IPS-18a (cell line): ENCODE measurements around the gene ZNF76.
A peak's percentile ranks its signal among the peaks of the same experiment; 100 is the strongest.
"Not testable (repeated sequence)": the region's sequence is repeated elsewhere in the genome, so short reads cannot be mapped to it uniquely, and the experiment has no call there.

ENCODE experiments used
- H3K27ac ChIP-seq: one replicate; pipeline ENCODE4 v1.5.1; 2013; ENCODE audit warnings: low read length
- H3K27me3 ChIP-seq: one replicate; pipeline ENCODE4 v1.6.1; 2013; ENCODE audit warnings: mild to moderate bottlenecking, low read length; ENCODE audit not compliant: control insufficient read depth, insufficient read depth
- H3K36me3 ChIP-seq: one replicate; pipeline ENCODE4 v1.6.1; 2013; ENCODE audit warnings: low read depth, low read length; ENCODE audit not compliant: control insufficient read depth
- H3K4me1 ChIP-seq: one replicate; pipeline ENCODE4 v1.6.1; 2013; ENCODE audit warnings: low read depth, low read length; ENCODE audit not compliant: control insufficient read depth
- H3K4me3 ChIP-seq: one replicate; pipeline ENCODE4 v1.5.1; 2013; ENCODE audit warnings: low read length
- H3K9ac ChIP-seq: one replicate; pipeline ENCODE4 v1.6.1; 2013; ENCODE audit warnings: mild to moderate bottlenecking, low read length, moderate library complexity
- H3K9me3 ChIP-seq: one replicate; pipeline ENCODE4 v1.6.1; 2013; ENCODE audit warnings: low read depth, low read length; ENCODE audit not compliant: control insufficient read depth

ZNF76 gene

DNA sequence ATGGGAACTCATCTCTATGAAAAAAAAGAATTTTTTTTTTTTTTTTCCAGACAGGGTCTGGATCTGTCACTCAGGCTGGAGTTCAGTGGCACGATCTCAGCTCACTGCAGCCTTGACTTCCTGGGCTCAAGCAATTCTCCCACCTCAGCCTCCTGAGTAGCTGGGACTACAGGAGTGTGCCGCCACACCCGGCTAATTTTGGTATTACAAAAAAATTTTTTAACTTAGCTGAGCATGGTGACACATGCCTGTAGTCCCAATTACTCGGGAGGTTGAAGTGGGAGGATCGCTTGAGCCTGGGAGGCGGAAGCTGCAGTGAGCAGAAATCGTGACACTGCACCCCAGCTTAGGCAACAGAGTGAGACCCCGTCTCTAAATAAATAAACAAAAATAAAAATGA, 45.6 kb downstream of the ZNF76 start:
- H3K4me1 ChIP-seq = peaks cover 10% of the 10 kb centered on the region
- no peaks in the 10 kb centered on the region for H3K27me3 ChIP-seq

DNA sequence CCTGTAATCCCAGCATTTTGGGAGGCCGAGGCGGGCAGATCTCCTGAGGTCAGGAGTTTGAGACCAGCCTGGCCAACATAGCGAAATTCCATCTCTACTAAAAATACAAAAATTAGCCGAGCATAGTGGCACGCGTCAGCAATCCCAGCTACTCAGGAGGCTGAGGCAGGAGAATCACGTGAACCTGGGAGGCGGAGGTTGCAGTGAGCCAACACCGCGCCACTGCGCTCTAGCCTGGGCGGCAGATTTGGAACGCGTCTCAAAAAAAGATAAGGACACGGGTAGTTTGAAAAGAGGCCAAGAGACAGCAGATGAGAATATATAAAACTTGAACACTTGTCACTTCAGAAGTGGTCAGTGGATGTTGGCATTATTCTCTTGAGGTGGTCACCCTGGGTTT, 47.6 kb downstream of the ZNF76 start:
- peaks cover 10% of the 10 kb centered on the region for H3K4me1 ChIP-seq
- not testable (repeated sequence) for H3K27me3 ChIP-seq, H3K9ac ChIP-seq, H3K9me3 ChIP-seq, H3K36me3 ChIP-seq, H3K27ac ChIP-seq, H3K4me3 ChIP-seq

More for the DNA sequence above, 45.6 kb downstream of the ZNF76 start:
- Histone ChIP-seq H3K9ac (no peak overlapping the region), H3K36me3 (no peaks in the 10 kb centered on the region), H3K9me3 (no peaks in the 10 kb centered on the region), H3K4me3 (no peak overlapping the region), H3K27ac (no peak overlapping the region)

DNA sequence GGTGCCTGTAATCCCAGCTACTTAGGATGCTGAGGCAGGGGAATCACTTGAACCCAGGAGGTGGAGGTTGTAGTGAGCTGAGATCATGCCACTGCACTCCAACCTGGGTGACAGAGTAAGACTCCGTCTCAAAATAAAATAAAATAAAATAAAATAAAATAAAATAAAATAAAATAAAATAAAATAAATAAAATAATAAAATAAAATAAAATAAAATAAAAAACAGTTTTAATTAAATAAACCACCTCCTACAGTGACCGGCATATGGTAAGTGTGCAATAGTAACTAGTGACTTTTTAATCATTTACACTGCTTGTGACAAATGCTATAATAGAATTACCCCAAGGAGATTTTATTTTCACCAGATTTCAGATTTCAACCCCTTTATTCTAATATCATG, 49.0 kb downstream of the ZNF76 start:
- not testable (repeated sequence) for H3K4me3 ChIP-seq, H3K9ac ChIP-seq, H3K27me3 ChIP-seq, H3K36me3 ChIP-seq, H3K27ac ChIP-seq, H3K9me3 ChIP-seq, H3K4me1 ChIP-seq

DNA sequence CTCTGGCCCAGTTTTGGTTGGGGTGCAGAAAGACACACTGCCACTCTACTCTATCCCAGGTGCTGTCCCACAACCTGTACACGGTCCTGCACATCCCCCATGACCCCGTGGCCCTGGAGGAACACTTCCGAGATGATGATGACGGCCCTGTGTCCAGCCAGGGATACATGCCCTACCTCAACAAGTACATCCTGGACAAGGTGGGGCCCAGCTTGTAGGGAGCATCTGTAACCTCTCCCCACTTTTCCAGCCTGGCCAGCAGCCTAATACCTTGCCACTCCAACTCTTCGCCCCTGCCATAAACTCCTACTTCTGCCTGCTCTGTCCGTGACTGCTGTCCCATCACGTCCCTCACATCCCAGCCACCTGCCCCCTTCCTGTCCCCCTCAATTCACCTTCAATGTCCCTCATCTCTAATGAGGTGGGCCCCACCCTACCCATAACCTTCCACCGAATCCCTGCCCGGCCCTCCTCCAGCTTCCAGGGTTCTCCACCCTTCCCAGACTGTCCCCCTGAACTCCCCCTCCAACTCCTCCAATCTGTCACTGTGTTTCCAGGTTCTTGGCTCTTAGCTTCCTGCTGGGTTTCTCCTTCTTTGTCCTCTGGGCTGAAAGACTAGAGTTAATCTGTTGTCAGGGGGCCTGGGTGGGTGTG, 50.2 kb downstream of the ZNF76 start:
- Histone ChIP-seq H3K27me3 (no peaks in the 10 kb centered on the region), H3K4me1 (no peaks in the 10 kb centered on the region), H3K9ac (no peak overlapping the region), H3K36me3 (no peaks in the 10 kb centered on the region), H3K9me3 (no peaks in the 10 kb centered on the region), H3K4me3 (no peak overlapping the region), H3K27ac (no peak overlapping the region)

DNA sequence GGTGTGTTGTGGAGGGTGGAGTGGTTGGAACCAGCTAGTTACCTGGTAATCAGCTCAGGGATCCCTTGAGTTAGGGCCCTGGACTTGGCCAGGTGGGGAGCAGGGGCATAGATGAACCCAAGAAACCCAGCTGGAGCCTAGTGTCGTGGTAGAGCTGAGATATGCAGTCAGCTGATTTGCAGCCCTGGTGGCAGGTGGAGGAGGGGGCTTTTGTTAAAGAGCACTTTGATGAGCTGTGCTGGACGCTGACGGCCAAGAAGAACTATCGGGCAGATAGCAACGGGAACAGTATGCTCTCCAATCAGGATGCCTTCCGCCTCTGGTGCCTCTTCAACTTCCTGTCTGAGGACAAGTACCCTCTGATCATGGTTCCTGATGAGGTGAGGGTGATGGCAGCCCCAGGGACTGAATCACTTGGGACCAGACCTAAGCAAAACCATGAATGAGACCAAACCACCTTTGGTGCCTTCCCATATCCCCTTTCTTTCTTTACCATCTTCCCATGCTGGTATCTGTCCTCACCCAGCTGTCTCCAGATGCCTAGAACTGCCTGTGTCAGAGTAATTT, 50.8 kb downstream of the ZNF76 start:
- H3K4me1 ChIP-seq = no peaks in the 10 kb centered on the region
- no peaks in the 10 kb centered on the region for H3K36me3 ChIP-seq
- no peak overlapping the region for H3K27ac ChIP-seq

DNA sequence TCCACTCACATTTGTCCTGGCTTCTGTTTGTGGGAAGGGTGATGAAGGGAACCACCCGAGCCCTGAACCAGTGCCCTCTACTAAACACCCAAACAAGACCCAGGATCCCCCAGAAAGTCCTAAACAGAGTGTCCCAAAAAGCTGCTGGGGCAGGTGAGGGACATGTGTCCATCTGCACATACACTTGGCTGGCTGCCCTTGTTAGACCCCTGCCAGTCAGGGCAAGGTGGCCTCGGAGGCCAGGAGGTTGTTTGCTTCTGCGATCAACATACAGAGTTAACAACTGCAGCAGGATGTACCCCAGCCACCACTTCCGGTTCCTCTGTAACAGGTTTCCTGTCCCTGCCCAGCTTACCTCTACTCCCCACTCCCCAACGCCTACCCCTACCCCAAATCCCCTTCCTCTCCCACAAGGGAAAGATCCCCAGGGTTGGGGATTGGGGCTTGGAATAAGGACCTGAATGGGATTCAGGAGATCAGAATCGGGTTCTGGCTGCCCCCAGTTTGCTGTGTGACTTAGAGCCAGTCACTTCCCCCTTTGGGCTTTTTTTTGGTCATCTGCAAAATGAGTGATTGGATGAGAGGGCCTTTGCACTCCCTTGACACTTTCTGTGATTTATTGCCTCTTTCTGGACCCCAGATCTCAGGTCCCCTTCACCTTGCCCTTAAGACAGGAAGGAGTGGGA, 52.0 kb downstream of the ZNF76 start:
- Histone ChIP-seq H3K27ac (no peak overlapping the region), H3K36me3 (no peaks in the 10 kb centered on the region), H3K4me1 (no peaks in the 10 kb centered on the region), H3K9ac (no peak overlapping the region), H3K9me3 (no peaks in the 10 kb centered on the region), H3K27me3 (peaks cover 4% of the 10 kb centered on the region), H3K4me3 (no peak overlapping the region)

More for the DNA sequence above, 50.8 kb downstream of the ZNF76 start:
- no peak overlapping the region for H3K4me3 ChIP-seq
- H3K9me3 ChIP-seq = no peaks in the 10 kb centered on the region
- H3K27me3 ChIP-seq = no peaks in the 10 kb centered on the region
- H3K9ac ChIP-seq = no peak overlapping the region

DNA sequence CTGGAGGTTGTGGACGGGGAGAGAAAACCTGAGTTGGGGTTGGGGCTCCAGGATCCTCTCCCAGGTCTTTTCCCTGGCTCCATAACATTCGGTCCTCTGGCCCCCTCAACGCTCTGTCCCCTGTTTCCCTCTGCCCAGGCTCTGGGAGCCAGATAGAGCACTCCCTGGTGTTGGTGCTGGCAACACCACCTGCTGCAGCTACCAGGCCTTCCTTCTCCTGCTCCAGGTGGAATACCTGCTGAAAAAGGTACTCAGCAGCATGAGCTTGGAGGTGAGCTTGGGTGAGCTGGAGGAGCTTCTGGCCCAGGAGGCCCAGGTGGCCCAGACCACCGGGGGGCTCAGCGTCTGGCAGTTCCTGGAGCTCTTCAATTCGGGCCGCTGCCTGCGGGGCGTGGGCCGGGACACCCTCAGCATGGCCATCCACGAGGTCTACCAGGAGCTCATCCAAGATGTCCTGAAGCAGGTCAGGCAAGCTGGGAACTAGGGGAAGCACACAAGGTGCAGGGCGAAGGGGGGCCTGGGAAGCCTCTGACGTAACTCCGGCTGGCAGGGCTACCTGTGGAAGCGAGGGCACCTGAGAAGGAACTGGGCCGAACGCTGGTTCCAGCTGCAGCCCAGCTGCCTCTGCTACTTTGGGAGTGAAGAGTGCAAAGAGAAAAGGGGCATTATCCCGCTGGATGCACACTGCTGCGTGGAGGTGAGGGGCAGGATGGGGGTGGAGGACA, 52.7 kb downstream of the ZNF76 start:
- Histone ChIP-seq H3K36me3 (no peaks in the 10 kb centered on the region), H3K4me3 (no peak overlapping the region), H3K27me3 (peaks cover 11% of the 10 kb centered on the region), H3K4me1 (peaks cover under 1% of the 10 kb centered on the region), H3K9ac (no peak overlapping the region), H3K9me3 (no peaks in the 10 kb centered on the region), H3K27ac (no peak overlapping the region)

DNA sequence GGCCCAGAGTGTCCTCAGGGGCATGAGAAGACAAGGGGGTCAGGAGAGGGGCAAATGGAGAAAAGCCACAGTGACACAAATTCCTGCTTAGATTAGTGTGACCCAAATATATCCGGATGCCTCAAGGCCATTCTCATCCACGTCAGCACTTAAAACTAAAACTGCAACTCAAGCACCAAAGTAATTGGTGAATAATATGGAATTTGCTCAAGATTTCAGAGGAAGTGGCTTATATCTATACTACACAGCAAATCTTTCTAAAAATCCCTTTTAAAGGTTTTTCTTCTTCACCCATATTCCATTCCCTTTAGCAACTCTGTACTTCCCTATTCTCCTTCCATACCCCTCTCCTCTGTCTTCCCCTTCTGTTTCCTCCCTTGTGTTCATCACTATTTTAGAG, 53.3 kb downstream of the ZNF76 start:
- peaks cover 6% of the 10 kb centered on the region for H3K4me1 ChIP-seq
- no peaks in the 10 kb centered on the region for H3K36me3 ChIP-seq
- H3K9me3 ChIP-seq = no peaks in the 10 kb centered on the region
- peaks cover 17% of the 10 kb centered on the region for H3K27me3 ChIP-seq
- no peak overlapping the region for H3K27ac ChIP-seq
- no peak overlapping the region for H3K4me3 ChIP-seq
- H3K9ac ChIP-seq = no peak overlapping the region

DNA sequence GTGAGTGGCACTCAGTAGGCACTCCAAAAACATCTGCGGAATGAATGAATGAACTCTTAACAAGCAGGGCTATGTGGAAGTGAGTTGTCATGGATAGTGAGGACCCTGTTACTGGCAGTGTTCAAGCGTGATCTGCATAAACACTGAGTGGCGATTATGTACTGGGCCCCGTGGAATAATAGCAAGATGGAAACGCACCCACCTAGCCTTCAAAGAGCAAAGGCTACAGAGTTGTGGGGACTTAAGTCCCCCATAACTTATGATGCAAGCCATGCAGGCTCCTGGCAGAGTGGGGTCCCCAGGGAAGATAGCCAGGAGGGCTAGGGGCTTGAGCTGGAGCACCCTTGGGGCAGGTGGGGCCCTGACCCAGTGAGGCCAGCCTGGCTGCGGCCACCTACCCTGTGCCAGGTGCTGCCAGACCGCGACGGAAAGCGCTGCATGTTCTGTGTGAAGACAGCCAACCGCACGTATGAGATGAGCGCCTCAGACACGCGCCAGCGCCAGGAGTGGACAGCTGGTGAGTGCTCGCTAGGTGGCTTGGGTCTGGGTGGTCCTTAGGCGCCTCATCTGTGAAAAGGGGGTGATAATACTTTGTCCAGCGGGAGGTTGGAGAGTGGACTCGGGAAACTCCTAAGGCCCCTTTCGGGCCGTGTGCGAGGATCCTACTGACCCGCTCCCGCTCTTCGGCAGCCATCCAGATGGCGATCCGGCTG, 58.1 kb downstream of the ZNF76 start:
- H3K27me3 ChIP-seq = peaks cover 22% of the 10 kb centered on the region
- no peaks in the 10 kb centered on the region for H3K36me3 ChIP-seq
- no peak overlapping the region for H3K27ac ChIP-seq
- peaks cover 10% of the 10 kb centered on the region for H3K4me1 ChIP-seq
- peak overlapping the region; percentile 71 for H3K4me3 ChIP-seq
- H3K9me3 ChIP-seq = no peaks in the 10 kb centered on the region
- peak overlapping the region; percentile 44 for H3K9ac ChIP-seq

DNA sequence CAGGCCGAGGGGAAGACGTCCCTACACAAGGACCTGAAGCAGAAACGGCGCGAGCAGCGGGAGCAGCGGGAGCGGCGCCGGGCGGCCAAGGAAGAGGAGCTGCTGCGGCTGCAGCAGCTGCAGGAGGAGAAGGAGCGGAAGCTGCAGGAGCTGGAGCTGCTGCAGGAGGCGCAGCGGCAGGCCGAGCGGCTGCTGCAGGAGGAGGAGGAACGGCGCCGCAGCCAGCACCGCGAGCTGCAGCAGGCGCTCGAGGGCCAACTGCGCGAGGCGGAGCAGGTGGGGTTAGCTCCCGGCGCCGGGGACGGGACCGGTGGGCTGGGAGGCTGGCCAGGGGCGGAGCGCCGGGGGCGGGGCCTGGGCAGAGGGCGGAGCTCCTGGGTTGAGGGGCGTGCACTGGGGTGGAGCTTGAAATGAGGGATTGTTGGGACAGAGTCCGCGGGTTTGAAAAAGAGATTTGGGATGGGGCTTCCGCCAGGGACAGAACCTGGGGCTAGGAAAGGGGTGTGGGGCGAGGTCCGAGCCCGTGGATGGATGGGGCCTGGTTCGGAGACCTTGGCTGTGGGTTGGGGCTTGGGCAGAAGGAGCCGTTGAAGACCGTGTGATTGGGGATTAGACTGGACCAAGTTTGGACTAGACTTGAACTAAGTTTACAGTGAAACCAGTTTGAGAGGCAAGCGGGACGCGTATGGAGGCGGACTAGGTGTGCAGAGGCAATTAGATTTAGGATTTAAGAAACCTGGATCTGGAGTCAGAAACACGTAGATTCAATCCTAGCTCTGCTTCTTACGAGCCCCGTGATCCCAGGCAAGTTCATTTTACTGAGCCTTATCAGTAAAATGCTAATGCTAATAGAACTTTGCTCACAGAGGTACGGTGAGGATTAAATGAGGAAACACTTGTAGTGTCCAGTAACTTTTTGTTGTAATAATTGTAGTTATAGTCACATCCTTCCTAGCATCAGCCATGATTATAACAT, 58.9 kb downstream of the ZNF76 start:
- Histone ChIP-seq H3K4me3 (peak overlapping the region; percentile 71), H3K27ac (no peak overlapping the region), H3K9me3 (no peaks in the 10 kb centered on the region), H3K36me3 (no peaks in the 10 kb centered on the region), H3K4me1 (peaks cover 10% of the 10 kb centered on the region), H3K27me3 (peaks cover 22% of the 10 kb centered on the region), H3K9ac (peak overlapping the region; percentile 44)
